PFSK-1 (cell line): Measurements from ENCODE around the gene AR.

Experiments used
- FOXP2 ChIP-seq: optimal IDR thresholded peaks from 2 replicates; pipeline ENCODE3; 2011; ENCODE audit warnings: borderline replicate concordance, control low read depth, inconsistent platforms; ENCODE audit not compliant: insufficient read depth; ENCODE audit errors: extremely low read length, extremely low read depth
- POLR2AphosphoS5 ChIP-seq: IDR thresholded peaks from 2 replicates; pipeline ENCODE4 v1.6.1; 2012; ENCODE audit warnings: low read depth, mild to moderate bottlenecking, control low read depth, low read length, moderate library complexity
- REST ChIP-seq, 2 experiments: IDR thresholded peaks; 2 replicates each; pipeline versions ENCODE4 v1.6.1 to v1.8.0; 2011 to 2012; ENCODE audit warnings: low read depth in 2 of 2, low read length in 2 of 2, control low read depth in 1 of 2, inconsistent platforms in 1 of 2, mild to moderate bottlenecking in 1 of 2, moderate library complexity in 1 of 2; ENCODE audit not compliant: insufficient read depth in 1 of 2
- SIN3A ChIP-seq: IDR thresholded peaks from 2 replicates; pipeline ENCODE4 v1.6.1; 2012; ENCODE audit warnings: mild to moderate bottlenecking, low read length, moderate library complexity, borderline replicate concordance; ENCODE audit not compliant: insufficient read depth
- TAF1 ChIP-seq: IDR thresholded peaks from 2 replicates; pipeline ENCODE4 v1.6.1; 2012; ENCODE audit warnings: low read length, control low read depth, borderline replicate concordance; ENCODE audit not compliant: insufficient read depth

AR gene

GRCh38 chrX:67734111-67734753 lies 190.4 kb downstream of the AR start:
- TF ChIP-seq REST (IDR thresholded peaks at IDR 0.05; ENCODE audit: insufficient read depth in 1 of 2, low read depth in 2 of 2, low read length in 2 of 2), result no peak
- TF ChIP-seq TAF1, result no peak
- TF ChIP-seq SIN3A, result no peak

- TF ChIP-seq SIN3A, result no peak
- no peak for TF ChIP-seq TAF1
- no peak for TF ChIP-seq POLR2AphosphoS5
- TF ChIP-seq FOXP2, result no peak
- no peak for TF ChIP-seq REST (IDR thresholded peaks at IDR 0.05; ENCODE audit: insufficient read depth in 1 of 2, low read depth in 2 of 2, low read length in 2 of 2)
These were observed 205.7 kb downstream of the AR start for GRCh38 chrX:67749536-67749935.

- TF ChIP-seq TAF1, result no peak
- no peak for TF ChIP-seq SIN3A
- TF ChIP-seq REST (IDR thresholded peaks at IDR 0.05; ENCODE audit: insufficient read depth in 1 of 2, low read depth in 2 of 2, low read length in 2 of 2), result no peak
- TF ChIP-seq FOXP2, result no peak
- no peak for TF ChIP-seq POLR2AphosphoS5
These were observed 206.9 kb downstream of the AR start for GRCh38 chrX:67750694-67751093.

GRCh38 chrX:67759018-67759417 lies 215.2 kb downstream of the AR start:
- TF ChIP-seq POLR2AphosphoS5, result no peak
- no peak for TF ChIP-seq TAF1
- TF ChIP-seq SIN3A, result no peak
- TF ChIP-seq REST (IDR thresholded peaks at IDR 0.05; ENCODE audit: insufficient read depth in 1 of 2, low read depth in 2 of 2, low read length in 2 of 2), result no peak
- TF ChIP-seq FOXP2, result no peak

GRCh38 chrX:67777148-67777547 lies 233.3 kb downstream of the AR start:
- TF ChIP-seq POLR2AphosphoS5, result no peak
- TF ChIP-seq REST (IDR thresholded peaks at IDR 0.05; ENCODE audit: insufficient read depth in 1 of 2, low read depth in 2 of 2, low read length in 2 of 2), result no peak
- no peak for TF ChIP-seq SIN3A
- no peak for TF ChIP-seq FOXP2
- TF ChIP-seq TAF1, result no peak
